HG03571 (cell line): ENCODE data around the gene MIPEP.
A peak's percentile ranks its signal among the peaks of the same experiment; 100 is the strongest.
"Not testable (repeated sequence)": the region's sequence is repeated elsewhere in the genome, so short reads cannot be mapped to it uniquely, and the experiment has no call there.

Experiments
- ATAC-seq: cut with Tn5 transposase; IDR thresholded peaks from one replicate; pipeline ENCODE4 v1.9.1; 2021; ENCODE audit not compliant: unreplicated experiment

Gene MIPEP

GRCh38 chr13:23889615-23890607, 711 bp upstream of the MIPEP start:
- peak; percentile 4 for ATAC-seq

DNA sequence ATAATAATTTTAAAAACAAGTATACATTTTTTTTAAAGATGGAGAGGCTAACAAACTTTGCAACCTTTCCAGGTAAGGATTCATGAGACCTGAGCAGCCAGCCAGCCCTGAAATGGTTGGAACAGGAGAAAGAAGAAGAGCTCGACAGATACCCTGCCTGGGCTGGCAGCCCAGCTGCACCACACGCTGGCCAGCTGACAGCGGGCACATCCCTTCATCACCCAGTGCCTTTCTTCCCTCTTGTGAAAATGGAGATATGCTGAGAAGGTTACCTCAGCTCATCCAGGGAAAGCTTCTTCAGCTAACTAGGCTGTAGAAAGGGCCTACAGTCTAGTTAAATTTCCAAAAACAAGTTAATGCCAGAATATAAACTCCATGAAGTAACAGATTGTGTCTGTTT, 4.8 kb downstream of the MIPEP start:
- not testable (repeated sequence) for ATAC-seq

GRCh38 chr13:23883255-23883654, 5.9 kb downstream of the MIPEP start:
- no peak for ATAC-seq

GRCh38 chr13:23881402-23881800, 7.8 kb downstream of the MIPEP start:
- not testable (repeated sequence) for ATAC-seq

DNA sequence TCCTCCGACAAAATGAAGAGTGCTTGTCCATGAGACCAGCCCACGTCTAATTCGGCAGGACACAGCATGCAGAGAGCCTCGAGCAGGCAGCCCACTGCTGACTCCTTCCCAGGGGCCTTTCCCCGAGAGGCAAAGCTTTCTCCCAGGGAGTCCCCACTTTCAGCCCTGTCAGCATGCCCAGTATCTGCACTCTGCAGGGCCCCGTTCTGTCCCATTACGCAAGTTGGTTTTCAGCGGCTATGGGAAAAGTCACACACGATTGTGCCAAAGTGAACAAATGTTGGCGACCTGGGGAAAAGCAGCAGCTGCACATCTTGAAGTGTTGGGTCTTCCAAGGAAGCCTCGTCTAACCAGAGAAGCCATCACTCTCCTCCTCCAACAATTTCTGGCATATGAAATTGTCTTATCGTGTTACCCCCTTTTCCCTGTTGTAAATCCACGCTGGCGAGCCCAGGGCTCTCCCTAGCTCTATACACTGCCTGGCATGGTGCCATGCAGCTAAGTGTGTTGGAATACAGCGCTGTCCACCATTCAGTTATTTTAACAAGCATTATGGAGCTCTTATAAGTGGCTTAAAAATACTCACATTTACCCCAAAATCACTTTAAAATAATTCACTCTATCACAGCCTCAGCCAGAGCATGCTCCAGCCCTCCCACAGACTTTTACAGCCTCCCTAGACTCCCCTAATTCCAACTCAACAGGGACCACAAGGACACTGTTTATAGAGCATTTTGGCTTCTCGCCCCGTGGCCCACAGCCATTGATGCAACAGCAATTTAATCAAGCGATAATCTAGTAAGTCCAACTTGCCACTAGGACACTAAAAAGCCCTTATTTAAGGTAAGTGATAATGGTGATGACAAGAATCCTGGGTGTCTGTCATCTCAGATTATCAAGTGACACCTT, 8.5 kb downstream of the MIPEP start:
- ATAC-seq, result not testable (repeated sequence)

GRCh38 chr13:23877286-23877685, 11.9 kb downstream of the MIPEP start:
- no peak for ATAC-seq

- no peak for ATAC-seq
Measured at GRCh38 chr13:23876265-23876664, 12.9 kb downstream of the MIPEP start.

DNA sequence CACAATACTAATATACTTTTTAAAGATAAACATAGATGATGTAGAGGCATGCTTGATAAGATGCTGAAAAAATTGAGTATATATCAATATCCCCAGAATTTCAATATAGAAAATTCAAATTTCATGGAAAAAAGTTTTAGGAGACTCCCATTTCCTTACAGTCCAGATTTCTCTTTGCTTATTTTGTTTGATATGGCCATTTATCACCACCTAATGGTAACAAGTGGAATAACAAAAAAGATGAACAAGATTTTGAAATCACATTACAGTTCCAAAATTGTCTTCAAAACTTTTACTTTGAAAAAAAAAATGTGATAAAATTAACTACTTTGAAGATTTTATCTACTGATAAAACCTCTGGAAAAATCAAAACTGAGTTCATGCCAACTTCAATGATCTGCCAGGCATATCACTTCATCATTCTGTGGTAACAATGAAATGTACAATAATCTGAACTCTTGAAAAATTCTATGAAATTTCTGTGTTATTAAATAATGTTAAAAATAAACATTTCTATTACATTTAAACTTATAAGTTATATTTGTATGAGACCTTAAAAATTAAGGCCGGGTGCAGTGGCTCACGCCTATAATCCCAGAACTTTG, 17.5 kb downstream of the MIPEP start:
- ATAC-seq, result no peak

DNA sequence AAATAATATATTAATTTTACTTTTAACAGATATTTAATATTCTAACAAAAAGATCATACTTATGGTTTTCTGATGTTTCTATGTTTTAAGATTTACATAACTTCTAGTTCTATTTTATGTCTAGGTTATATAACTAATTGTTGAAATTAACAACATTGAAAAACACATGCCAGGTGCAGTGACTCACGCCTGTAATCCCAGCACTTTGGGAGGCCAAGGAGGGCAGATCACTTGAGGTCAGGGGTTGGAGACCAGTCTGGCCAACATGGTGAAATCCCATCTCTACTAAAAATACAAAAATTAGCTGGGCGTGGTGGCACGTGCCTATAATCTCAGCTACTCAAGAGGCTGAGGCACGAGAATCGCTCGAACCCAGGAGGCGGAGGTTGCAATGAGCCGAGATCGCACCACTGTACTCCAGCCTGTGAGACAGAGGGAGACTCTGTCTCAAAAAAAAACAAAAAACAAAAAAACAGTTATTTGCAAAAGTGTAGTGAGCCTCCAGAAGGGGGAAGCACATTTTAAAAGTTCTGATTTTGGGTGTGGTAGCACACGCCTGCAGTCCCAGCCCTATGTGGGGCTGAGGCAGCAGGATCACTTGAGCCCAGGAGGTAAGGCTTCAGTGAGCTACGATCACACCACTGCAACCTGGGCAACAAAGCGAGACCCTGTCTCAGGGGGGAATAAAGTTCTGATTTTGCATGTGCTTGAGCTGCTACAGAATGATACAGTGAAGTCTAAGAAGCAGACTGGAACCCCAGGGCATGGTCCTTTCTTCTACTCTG, 18.7 kb downstream of the MIPEP start:
- ATAC-seq, result peak; percentile 54

DNA sequence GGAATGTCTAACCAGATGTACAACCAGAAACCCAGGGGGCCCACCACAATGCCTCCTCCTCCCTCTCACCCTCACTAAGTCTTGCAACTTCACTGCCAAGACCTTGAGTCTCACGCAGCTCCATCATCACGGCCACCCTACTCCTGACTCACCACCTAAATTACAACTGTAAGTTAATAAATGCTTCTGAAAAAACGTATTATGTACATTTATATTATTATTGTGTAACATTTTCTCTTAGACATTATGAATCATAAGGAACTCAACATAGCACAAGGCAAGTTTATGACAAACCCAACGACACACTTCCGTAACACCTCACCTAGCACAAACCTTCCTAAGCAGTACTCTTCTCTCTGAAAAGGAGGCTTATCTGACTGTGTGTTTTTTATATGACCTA, 20.7 kb downstream of the MIPEP start:
- no peak for ATAC-seq

- ATAC-seq, result no peak
Measured at GRCh38 chr13:23867027-23867491, 22.1 kb downstream of the MIPEP start.

- ATAC-seq, result no peak
Measured at GRCh38 chr13:23866420-23867026, 22.7 kb downstream of the MIPEP start.

DNA sequence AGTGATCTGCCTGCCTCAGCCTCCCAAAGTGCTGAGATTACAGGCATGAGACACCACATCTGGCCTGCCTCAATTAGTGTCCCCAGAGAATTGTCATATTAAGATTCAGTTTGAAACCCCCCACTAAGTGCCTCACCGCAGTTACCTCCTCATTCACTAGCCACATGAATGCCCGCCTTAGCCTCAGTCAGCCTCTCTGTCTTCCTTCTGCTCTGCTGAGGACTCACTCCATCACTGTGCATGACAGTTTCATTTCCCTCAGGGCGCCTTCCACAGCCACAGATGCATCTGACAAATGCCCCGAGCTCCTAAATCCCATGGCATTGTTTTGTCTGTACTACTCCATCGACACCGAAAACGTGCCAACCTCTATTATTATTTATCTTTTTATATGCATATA, 23.3 kb downstream of the MIPEP start:
- no peak for ATAC-seq

- no peak for ATAC-seq
Measured at GRCh38 chr13:23865026-23865425, 24.2 kb downstream of the MIPEP start.

DNA sequence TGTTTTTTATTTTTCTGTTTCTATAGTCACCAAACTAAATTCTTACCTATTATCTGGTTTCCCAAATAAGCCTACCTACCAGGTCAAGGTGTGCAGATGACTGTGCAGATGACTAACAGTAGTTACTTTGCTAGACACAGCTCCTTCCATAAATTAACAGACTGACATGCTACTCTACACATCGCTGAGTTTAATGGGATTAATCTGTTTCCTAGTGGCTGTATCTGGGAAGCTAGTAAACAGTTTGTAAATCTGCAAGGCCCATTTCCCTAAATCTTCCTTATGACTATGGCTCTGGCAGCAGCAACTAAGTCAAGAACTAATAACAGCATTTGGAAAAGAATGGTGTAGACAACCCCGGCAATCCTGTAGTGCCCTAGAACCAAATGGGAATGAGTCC, 27.9 kb downstream of the MIPEP start:
- no peak for ATAC-seq

DNA sequence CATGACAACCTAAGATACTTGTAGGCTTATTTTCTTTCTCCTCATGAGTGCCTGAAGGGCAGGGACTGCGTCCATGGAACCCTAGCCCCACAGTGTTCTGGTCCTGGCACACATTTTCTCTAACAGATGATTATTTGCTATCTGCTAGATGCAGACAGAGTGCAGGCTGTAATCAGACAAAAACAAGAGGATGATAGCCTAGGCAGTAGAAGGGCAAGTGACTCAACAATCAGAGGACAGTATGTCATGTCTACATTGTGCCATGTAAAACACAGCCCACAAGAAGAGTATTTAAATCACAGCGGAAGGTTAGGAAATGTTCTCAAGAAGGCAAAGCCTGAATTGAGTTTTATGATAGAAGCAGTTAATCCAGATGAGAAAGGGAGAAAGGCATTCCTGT, 29.3 kb downstream of the MIPEP start:
- no peak for ATAC-seq

DNA sequence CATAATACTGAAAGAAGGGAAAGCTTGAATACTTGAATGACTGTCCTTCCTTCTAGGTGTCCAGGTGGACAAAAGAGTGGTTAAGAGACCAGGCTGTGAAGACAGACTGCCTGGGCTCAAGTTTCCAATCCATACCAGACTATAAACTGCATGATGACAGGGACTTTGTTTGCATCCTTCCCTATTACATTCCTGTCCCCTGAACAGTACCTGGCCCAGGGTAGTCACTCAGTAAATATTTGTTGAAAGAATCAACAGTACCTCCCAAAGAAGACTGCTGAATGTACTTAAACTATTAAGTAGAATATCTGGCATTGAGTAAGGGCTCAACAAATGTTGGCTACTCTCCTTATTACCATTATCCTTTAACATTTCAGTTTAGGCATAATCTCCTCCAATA, 29.7 kb downstream of the MIPEP start:
- no peak for ATAC-seq

GRCh38 chr13:23858546-23858945, 30.7 kb downstream of the MIPEP start:
- ATAC-seq, result no peak

DNA sequence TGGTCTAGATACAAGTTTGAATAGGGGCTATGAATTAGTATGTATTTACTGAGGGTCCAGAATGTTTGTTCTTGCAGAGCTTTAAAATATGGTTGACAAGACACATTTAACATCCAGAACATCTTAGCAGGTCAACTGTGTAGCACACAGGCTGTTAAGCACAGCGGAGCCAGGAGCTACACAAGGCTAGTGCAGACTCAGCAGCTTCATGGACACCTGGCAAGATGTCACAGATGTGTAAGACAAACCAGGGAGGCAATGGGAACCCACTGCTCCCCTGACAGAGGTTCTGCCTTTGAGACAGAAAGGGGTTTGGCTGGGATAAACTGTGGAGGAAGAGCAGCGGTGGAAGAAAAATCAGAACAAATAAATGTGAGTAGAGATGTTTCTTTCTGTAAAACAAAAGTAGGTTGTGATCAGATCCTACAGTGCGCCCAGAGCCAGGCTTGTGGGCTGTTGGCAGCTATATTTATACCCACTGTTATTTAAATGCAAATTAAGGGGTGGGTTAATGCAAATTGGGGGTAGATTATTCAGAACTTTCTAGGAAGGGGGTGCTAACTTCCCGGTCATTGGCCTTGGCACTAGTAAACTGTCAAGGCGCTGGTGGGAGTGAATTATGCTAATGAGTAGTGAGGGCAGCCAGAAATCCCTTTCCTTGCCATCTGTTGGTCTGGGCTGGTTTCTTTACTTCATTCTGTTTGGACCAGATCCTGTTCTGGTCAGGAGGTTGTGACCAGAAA, 33.0 kb downstream of the MIPEP start:
- ATAC-seq, result no peak
